Thyroid gland (tissue), 4 donors: ENCODE measurements around the gene HECTD2.

Experiments
- CTCF ChIP-seq, 6 experiments: fragments of 200-600 bp in 3 of 6; fragments of 450-650 bp in 3 of 6; sonication (generic) in 3 of 6; IDR thresholded peaks; one replicate each; pipeline ENCODE4 v1.5.1; 2016 to 2019; ENCODE audit warnings: antibody characterized with exemption in 6 of 6, mild to moderate bottlenecking in 2 of 6, inconsistent platforms in 1 of 6, moderate library complexity in 1 of 6
- POLR2A ChIP-seq, 2 donors: fragments of 450-650 bp; IDR thresholded peaks; one replicate each; pipeline ENCODE4 v1.6.1; 2017; ENCODE audit warnings: antibody characterized with exemption in 2 of 2, mild to moderate bottlenecking in 2 of 2, moderate library complexity in 1 of 2

DNA sequence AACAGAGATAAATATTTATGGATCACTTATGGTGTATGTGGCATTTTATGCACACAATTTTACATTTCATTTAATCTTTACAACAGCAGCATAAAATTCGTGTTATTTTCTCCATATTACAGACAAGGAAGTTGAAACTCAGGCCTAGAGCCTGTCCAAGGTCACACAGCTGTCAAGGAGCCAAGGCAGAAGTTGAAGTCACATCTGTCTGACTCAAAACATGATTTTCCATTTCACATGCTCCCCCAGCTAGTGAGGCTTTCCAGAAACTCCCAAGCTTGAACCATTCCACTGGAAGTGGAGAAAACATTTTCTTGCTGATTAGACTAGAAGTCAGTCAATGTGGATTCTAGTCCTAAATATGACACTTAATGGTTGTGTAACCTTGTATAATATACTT, 110.5 kb downstream of the HECTD2 start:
- TF ChIP-seq CTCF (IDR thresholded peaks at IDR 0.05) (no peak), POLR2A (IDR thresholded peaks at IDR 0.05) (no peak)
